ENCODE measurements around the gene ORM1.
A peak's percentile ranks its signal among the peaks of the same experiment; 100 is the strongest.

ORM1 gene

GRCh38 chr9:114364134-114365041 is 41.5 kb downstream of the ORM1 start:
- DNase-seq (ENCODE audit: extremely low read depth, low read depth) = no peak
- no peak for TF ChIP-seq CTCF (IDR thresholded peaks at IDR 0.05; ENCODE audit: low read depth, low read length, missing control alignments)

GRCh38 chr9:114365194-114365593 is 42.3 kb downstream of the ORM1 start:
- no peak for DNase-seq (ENCODE audit: extremely low read depth, low read depth)
- no peak overlapping the region for H3K4me3 ChIP-seq (replicated peaks; ENCODE audit: low read depth, low read length)
- no peak for TF ChIP-seq CTCF (IDR thresholded peaks at IDR 0.05; ENCODE audit: low read depth, low read length, missing control alignments)

More at GRCh38 chr9:114364134-114365041, 41.5 kb downstream of the ORM1 start:
- no peak overlapping the region for H3K4me3 ChIP-seq (replicated peaks; ENCODE audit: low read depth, low read length)

GRCh38 chr9:114366334-114367128 is 43.6 kb downstream of the ORM1 start:
- DNase-seq (ENCODE audit: extremely low read depth, low read depth) = peak; percentile 65
- no peak overlapping the region for H3K4me3 ChIP-seq (replicated peaks; ENCODE audit: low read depth, low read length)
- TF ChIP-seq CTCF (IDR thresholded peaks at IDR 0.05; ENCODE audit: low read depth, low read length, missing control alignments) = no peak

- no peak for DNase-seq (ENCODE audit: extremely low read depth, low read depth)
- H3K4me3 ChIP-seq (replicated peaks; ENCODE audit: low read depth, low read length) = no peak overlapping the region
- no peak for TF ChIP-seq CTCF (IDR thresholded peaks at IDR 0.05; ENCODE audit: low read depth, low read length, missing control alignments)
Observed at GRCh38 chr9:114367366-114367765, 44.5 kb downstream of the ORM1 start.

- DNase-seq (ENCODE audit: extremely low read depth, low read depth) = no peak
- no peak for TF ChIP-seq CTCF (IDR thresholded peaks at IDR 0.05; ENCODE audit: low read depth, low read length, missing control alignments)
- H3K4me3 ChIP-seq (replicated peaks; ENCODE audit: low read depth, low read length) = no peak overlapping the region
Observed at GRCh38 chr9:114367772-114368569, 45.1 kb downstream of the ORM1 start.
